ENCODE data around the gene DPP6.

DPP6 gene

GRCh38 chr7:154423231-154423630 is 371.0 kb downstream of the DPP6 start:
- H3K4me3 ChIP-seq (ENCODE audit: low read depth, low read length): no peak overlapping the region
- no peak for TF ChIP-seq CTCF (IDR thresholded peaks at IDR 0.05; ENCODE audit: low read depth, low read length)
- no peak for TF ChIP-seq MAX (IDR thresholded peaks at IDR 0.05; ENCODE audit: low read depth, low read length)
- TF ChIP-seq MYC (IDR thresholded peaks at IDR 0.05; ENCODE audit: low read depth, low read length): no peak
- TF ChIP-seq POLR2A (IDR thresholded peaks at IDR 0.05; ENCODE audit: extremely low read depth, insufficient read length): no peak
- no peak for DNase-seq (ENCODE audit: low read depth)

- no peak for DNase-seq (ENCODE audit: low read depth)
- TF ChIP-seq CTCF (IDR thresholded peaks at IDR 0.05; ENCODE audit: low read depth, low read length): no peak
- no peak for TF ChIP-seq MYC (IDR thresholded peaks at IDR 0.05; ENCODE audit: low read depth, low read length)
- H3K4me3 ChIP-seq (ENCODE audit: low read depth, low read length): no peak overlapping the region
These were observed 372.2 kb downstream of the DPP6 start for GRCh38 chr7:154424350-154424749.

GRCh38 chr7:154425271-154425670 is 373.1 kb downstream of the DPP6 start:
- DNase-seq (ENCODE audit: low read depth): no peak
- H3K4me3 ChIP-seq (ENCODE audit: low read depth, low read length): no peak overlapping the region
- TF ChIP-seq MYC (IDR thresholded peaks at IDR 0.05; ENCODE audit: low read depth, low read length): no peak
- no peak for TF ChIP-seq CTCF (IDR thresholded peaks at IDR 0.05; ENCODE audit: low read depth, low read length)
- no peak for TF ChIP-seq POLR2A (IDR thresholded peaks at IDR 0.05; ENCODE audit: extremely low read depth, insufficient read length)
- no peak for TF ChIP-seq MAX (IDR thresholded peaks at IDR 0.05; ENCODE audit: low read depth, low read length)

- no peak for DNase-seq (ENCODE audit: low read depth)
- TF ChIP-seq MAX (IDR thresholded peaks at IDR 0.05; ENCODE audit: low read depth, low read length) (no peak), CTCF (IDR thresholded peaks at IDR 0.05; ENCODE audit: low read depth, low read length) (no peak), MYC (IDR thresholded peaks at IDR 0.05; ENCODE audit: low read depth, low read length) (no peak), POLR2A (IDR thresholded peaks at IDR 0.05; ENCODE audit: extremely low read depth, insufficient read length) (no peak)
- H3K4me3 ChIP-seq (ENCODE audit: low read depth, low read length): no peak overlapping the region
These were observed 374.6 kb downstream of the DPP6 start for GRCh38 chr7:154426778-154427177.

- no peak overlapping the region for H3K4me3 ChIP-seq (ENCODE audit: low read depth, low read length)
- DNase-seq (ENCODE audit: low read depth): no peak
- TF ChIP-seq MAX (IDR thresholded peaks at IDR 0.05; ENCODE audit: low read depth, low read length) (no peak), POLR2A (IDR thresholded peaks at IDR 0.05; ENCODE audit: extremely low read depth, insufficient read length) (no peak), CTCF (IDR thresholded peaks at IDR 0.05; ENCODE audit: low read depth, low read length) (no peak), MYC (IDR thresholded peaks at IDR 0.05; ENCODE audit: low read depth, low read length) (no peak)
These were observed 375.3 kb downstream of the DPP6 start for GRCh38 chr7:154427533-154427932.

GRCh38 chr7:154429666-154430404 is 377.6 kb downstream of the DPP6 start:
- H3K4me3 ChIP-seq (ENCODE audit: low read depth, low read length): no peak overlapping the region
- DNase-seq (ENCODE audit: low read depth): no peak
- TF ChIP-seq MAX (IDR thresholded peaks at IDR 0.05; ENCODE audit: low read depth, low read length) (no peak), CTCF (IDR thresholded peaks at IDR 0.05; ENCODE audit: low read depth, low read length) (no peak), POLR2A (IDR thresholded peaks at IDR 0.05; ENCODE audit: extremely low read depth, insufficient read length) (no peak), MYC (IDR thresholded peaks at IDR 0.05; ENCODE audit: low read depth, low read length) (no peak)
